ENCODE data around the gene MAP1A.

Gene MAP1A

DNA sequence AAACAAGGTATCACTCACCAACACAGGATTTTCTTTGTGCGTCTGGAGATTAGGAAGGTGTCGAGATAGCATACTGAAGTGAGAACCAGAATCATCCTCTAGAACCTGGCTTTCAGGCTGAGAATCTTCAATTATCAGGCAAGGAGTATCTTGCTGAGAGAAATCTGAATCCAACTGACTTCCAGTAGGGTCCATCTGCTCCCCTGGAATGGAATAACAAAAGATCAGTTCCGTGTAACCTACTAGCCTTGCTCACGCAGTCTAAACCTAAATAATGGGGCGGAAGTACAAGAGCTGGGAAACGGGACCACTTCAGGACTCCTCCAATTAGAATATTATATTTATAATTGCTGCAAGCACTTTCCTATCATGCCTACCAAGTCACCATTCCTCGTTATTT is 25.1 kb upstream of the MAP1A start:
- peak overlapping the region; percentile 84; the same call in 1 of the 2 replicates for H3K9ac ChIP-seq (ENCODE audit: low read length)
- H3K4me2 ChIP-seq (ENCODE audit: low read depth, low read length), result peak overlapping the region; percentile 86
- no peaks in the 10 kb centered on the region for H3K79me2 ChIP-seq (ENCODE audit: low read length)
- no peaks in the 10 kb centered on the region for H3K9me3 ChIP-seq (replicated peaks; ENCODE audit: insufficient read depth, low read length)
- no peak for DNase-seq
- H3K27ac ChIP-seq (ENCODE audit: low read length), result no peak overlapping the region
- no peaks in the 10 kb centered on the region for H3K36me3 ChIP-seq (replicated peaks; ENCODE audit: insufficient read depth, low read length)
- peak overlapping the region; percentile 95 for H3K4me3 ChIP-seq (ENCODE audit: low read length)
- peaks cover 6% of the 10 kb centered on the region for H3K4me1 ChIP-seq (ENCODE audit: low read length)
- no peak for TF ChIP-seq CTCF (IDR thresholded peaks at IDR 0.05; ENCODE audit: low read length)
- TF ChIP-seq EZH2 (optimal IDR thresholded peaks at IDR 0.05; ENCODE audit: low read depth, low read length), result no peak
- no peak for TF ChIP-seq EZH2phosphoT487 (IDR thresholded peaks at IDR 0.05; ENCODE audit: low read length)
- peak overlapping the region; percentile 98 for H2AFZ ChIP-seq (ENCODE audit: low read length)
- no peaks in the 10 kb centered on the region for H3F3A ChIP-seq (ENCODE audit: insufficient read depth, low read length)
- no peaks in the 10 kb centered on the region for H3K9me2 ChIP-seq (replicated peaks; ENCODE audit: insufficient read depth, low read length)
- H3K27me3 ChIP-seq (replicated peaks; ENCODE audit: insufficient read depth, low read length), result no peaks in the 10 kb centered on the region
- no peaks in the 10 kb centered on the region for H4K20me1 ChIP-seq (ENCODE audit: insufficient read depth, low read length)

GRCh38 chr15:43492673-43493601 is 24.5 kb upstream of the MAP1A start, which contains the start of gene TP53BP1:
TP53BP1 (minus strand) TSS chr15:43493156; CDS start chr15:43493043, 113 bp downstream.
- Histone ChIP-seq H4K20me1 (ENCODE audit: insufficient read depth, low read length) (no peaks in the 10 kb centered on the region), H3F3A (ENCODE audit: insufficient read depth, low read length) (no peaks in the 10 kb centered on the region), H3K9me2 (replicated peaks; ENCODE audit: insufficient read depth, low read length) (no peaks in the 10 kb centered on the region), H3K79me2 (ENCODE audit: low read length) (no peaks in the 10 kb centered on the region), H3K4me1 (ENCODE audit: low read length) (peaks cover 6% of the 10 kb centered on the region), H3K9me3 (replicated peaks; ENCODE audit: insufficient read depth, low read length) (no peaks in the 10 kb centered on the region), H3K27ac (ENCODE audit: low read length) (peak within 1 kb of the TSS; percentile 25; the same call in 1 of the 2 replicates), H3K4me2 (ENCODE audit: low read depth, low read length) (peak within 1 kb of the TSS; percentile 86), H3K9ac (ENCODE audit: low read length) (peak within 1 kb of the TSS; percentile 84), H3K4me3 (ENCODE audit: low read length) (peak within 1 kb of the TSS; percentile 95), H2AFZ (ENCODE audit: low read length) (peak within 1 kb of the TSS; percentile 98), H3K36me3 (replicated peaks; ENCODE audit: insufficient read depth, low read length) (no peaks in the 10 kb centered on the region), H3K27me3 (replicated peaks; ENCODE audit: insufficient read depth, low read length) (no peaks in the 10 kb centered on the region)
- TF ChIP-seq CTCF (IDR thresholded peaks at IDR 0.05; ENCODE audit: low read length) (no peak), EZH2 (optimal IDR thresholded peaks at IDR 0.05; ENCODE audit: low read depth, low read length) (no peak), EZH2phosphoT487 (IDR thresholded peaks at IDR 0.05; ENCODE audit: low read length) (no peak)
- peak; percentile 94 for DNase-seq

GRCh38 chr15:43493703-43494472 is 23.5 kb upstream of the MAP1A start:
- DNase-seq, result no peak
- H3K79me2 ChIP-seq (ENCODE audit: low read length), result no peaks in the 10 kb centered on the region
- no peaks in the 10 kb centered on the region for H3F3A ChIP-seq (ENCODE audit: insufficient read depth, low read length)
- peaks cover 6% of the 10 kb centered on the region for H3K4me1 ChIP-seq (ENCODE audit: low read length)
- TF ChIP-seq CTCF (IDR thresholded peaks at IDR 0.05; ENCODE audit: low read length) (no peak), EZH2 (optimal IDR thresholded peaks at IDR 0.05; ENCODE audit: low read depth, low read length) (no peak), EZH2phosphoT487 (IDR thresholded peaks at IDR 0.05; ENCODE audit: low read length) (no peak)
- H3K36me3 ChIP-seq (replicated peaks; ENCODE audit: insufficient read depth, low read length), result no peaks in the 10 kb centered on the region
- peak overlapping the region; percentile 98 for H2AFZ ChIP-seq (ENCODE audit: low read length)
- no peaks in the 10 kb centered on the region for H3K9me2 ChIP-seq (replicated peaks; ENCODE audit: insufficient read depth, low read length)
- H3K9ac ChIP-seq (ENCODE audit: low read length), result peak overlapping the region; percentile 56; the same call in 1 of the 2 replicates
- H4K20me1 ChIP-seq (ENCODE audit: insufficient read depth, low read length), result no peaks in the 10 kb centered on the region
- no peaks in the 10 kb centered on the region for H3K27me3 ChIP-seq (replicated peaks; ENCODE audit: insufficient read depth, low read length)
- no peak overlapping the region for H3K27ac ChIP-seq (ENCODE audit: low read length)
- no peaks in the 10 kb centered on the region for H3K9me3 ChIP-seq (replicated peaks; ENCODE audit: insufficient read depth, low read length)
- H3K4me2 ChIP-seq (ENCODE audit: low read depth, low read length), result peak overlapping the region; percentile 86
- H3K4me3 ChIP-seq (ENCODE audit: low read length), result peak overlapping the region; percentile 95
